Body of pancreas (tissue), 4 donors: ENCODE measurements around the gene SELENOP. TPM values are rescaled to one million over a fixed set of nuclear protein-coding genes. Genes with fewer than 3 reads are reported as not detected.
A peak's percentile ranks its signal among the peaks of the same experiment; 100 is the strongest.

Experiments
- ATAC-seq: fragments of 150-250 bp; one replicate; pipeline ENCODE4 v1.9.1; 2016
- DNase-seq, 4 donors: peaks; one replicate each; pipeline ENCODE4 v3.0.0-alpha.2; 2019
- H3K27ac ChIP-seq, 4 donors: fragments of 200-600 bp; sonication (generic); 1 replicate in 3 of 4; 2 replicates in 1 of 4; pipeline versions ENCODE4 v1.5.1 to v1.6.1; 2016 to 2019; ENCODE audit warnings: mild to moderate bottlenecking in 1 of 4, mixed read lengths in 1 of 4, moderate library complexity in 1 of 4
- H3K27me3 ChIP-seq, 2 donors: fragments of 200-600 bp; sonication (generic); one replicate each; pipeline ENCODE4 v1.6.0; 2016; ENCODE audit warnings: mild to moderate bottlenecking in 1 of 2
- H3K36me3 ChIP-seq, 2 donors: fragments of 200-600 bp; sonication (generic); replicated peaks in 1 of 2; 2 replicates each; pipeline ENCODE4 v1.5.1; 2016; ENCODE audit warnings: low read depth in 2 of 2; ENCODE audit not compliant: insufficient read depth in 1 of 2
- H3K4me1 ChIP-seq: fragments of 200-600 bp; sonication (generic); one replicate; pipeline ENCODE4 v1.6.0; 2016
- H3K4me3 ChIP-seq, 2 donors: fragments of 200-600 bp; sonication (generic); 1 replicate in 1 of 2; 2 replicates in 1 of 2; pipeline ENCODE4 v1.5.1; 2016 to 2019
- H3K9me3 ChIP-seq, 3 donors: fragments of 200-600 bp; sonication (generic); 1 replicate in 2 of 3; 2 replicates in 1 of 3; pipeline ENCODE4 v1.5.1; 2016
- CTCF ChIP-seq, 7 experiments: fragments of 450-650 bp in 4 of 7; fragments of 200-600 bp in 3 of 7; sonication (generic) in 3 of 7; IDR thresholded peaks; one replicate each; pipeline ENCODE4 v1.5.1; 2016 to 2019; ENCODE audit warnings: antibody characterized with exemption in 7 of 7
- POLR2A ChIP-seq, 3 donors: fragments of 450-650 bp; IDR thresholded peaks; one replicate each; pipeline ENCODE4 v1.6.1; 2016; ENCODE audit warnings: antibody characterized with exemption in 3 of 3, mild to moderate bottlenecking in 2 of 3
- WGBS, 2 donors: methylation state at CpG; one replicate each; pipeline ENCODE4 v1.1.5; 2017; 5-methylcytosine and 5-hydroxymethylcytosine counted together
- intact Hi-C: fragments of 100-400 bp; cut with DNase I; formaldehyde crosslinking; loops from one replicate; pipeline ENCODE4 v1.15.1; 2023
- total RNA-seq, 2 donors: library from RNA; depleted of rRNA; stranded (reverse); fragments of >200 nt; gene quantifications; one replicate each; pipeline ENCODE4 v1.1.0, GENCODE V29; 2016

The SELENOP gene
- total RNA-seq, 2 donors from 2014 or later, result 97.9 to 289 TPM

- DNase-seq, result no peak
- WGBS, 2 donors, result 84 to 93% methylated on average over 2 of the region's 2 CpGs
These were observed 17.0 kb upstream of the SELENOP start for GRCh38 chr5:42828671-42829070.

GRCh38 chr5:42826757-42827515 is 15.2 kb upstream of the SELENOP start:
- intact Hi-C loops, result no loop called here
- H3K4me3 ChIP-seq, result no peak overlapping the region
- ATAC-seq (no peak), DNase-seq (no peak)
- 73 to 74% methylated on average over 2 of the region's 2 CpGs for WGBS, 2 donors
- H3K27me3 ChIP-seq, result no peaks in the 10 kb centered on the region
- no peaks in the 10 kb centered on the region for H3K9me3 ChIP-seq
- peaks cover 17% of the 10 kb centered on the region for H3K4me1 ChIP-seq
- H3K27ac ChIP-seq, result no peak overlapping the region
- no peaks in the 10 kb centered on the region for H3K36me3 ChIP-seq
- no peak for TF ChIP-seq POLR2A (IDR thresholded peaks at IDR 0.05)
- TF ChIP-seq CTCF (IDR thresholded peaks at IDR 0.05), result no peak

More at GRCh38 chr5:42828671-42829070, 17.0 kb upstream of the SELENOP start:
- H3K27ac ChIP-seq, result no peak overlapping the region
- no peaks in the 10 kb centered on the region for H3K27me3 ChIP-seq
- peaks cover 15% of the 10 kb centered on the region for H3K4me1 ChIP-seq
- no peak overlapping the region for H3K4me3 ChIP-seq
- no peaks in the 10 kb centered on the region for H3K36me3 ChIP-seq
- ATAC-seq, result no peak
- no peaks in the 10 kb centered on the region for H3K9me3 ChIP-seq
- intact Hi-C loops, result no loop called here
- TF ChIP-seq POLR2A (IDR thresholded peaks at IDR 0.05) (no peak), CTCF (IDR thresholded peaks at IDR 0.05) (no peak)

- H3K27me3 ChIP-seq, result no peaks in the 10 kb centered on the region
- ATAC-seq (no peak), DNase-seq (no peak)
- no peak overlapping the region for H3K27ac ChIP-seq
- TF ChIP-seq CTCF (IDR thresholded peaks at IDR 0.05) (no peak), POLR2A (IDR thresholded peaks at IDR 0.05) (no peak)
- 80 to 85% methylated on average over 9 of the region's 9 CpGs for WGBS, 2 donors
- no peaks in the 10 kb centered on the region for H3K36me3 ChIP-seq
- intact Hi-C loops, result no loop called here
- no peaks in the 10 kb centered on the region for H3K9me3 ChIP-seq
- no peak overlapping the region for H3K4me3 ChIP-seq
- peaks cover 17% of the 10 kb centered on the region for H3K4me1 ChIP-seq
These were observed 13.9 kb upstream of the SELENOP start for GRCh38 chr5:42825422-42826148.

GRCh38 chr5:42824347-42824976 is 12.8 kb upstream of the SELENOP start:
- H3K36me3 ChIP-seq, result no peaks in the 10 kb centered on the region
- no peaks in the 10 kb centered on the region for H3K27me3 ChIP-seq
- ATAC-seq (peak; percentile 84), DNase-seq (no peak)
- H3K4me1 ChIP-seq, result peaks cover 17% of the 10 kb centered on the region
- H3K9me3 ChIP-seq, result no peaks in the 10 kb centered on the region
- TF ChIP-seq CTCF (IDR thresholded peaks at IDR 0.05) (peak in 1 of 7 experiments; percentile 23), POLR2A (IDR thresholded peaks at IDR 0.05) (no peak)
- no peak overlapping the region for H3K4me3 ChIP-seq
- WGBS, 2 donors, result 13 to 22% methylated on average over 7 of the region's 7 CpGs
- peak overlapping the region in 2 of 4 donors; percentile 31 to 39 for H3K27ac ChIP-seq
- intact Hi-C loops, result no loop called here
